ENCODE results near the gene IL36B.

GRCh38 chr2:112994648-112995047, 58.0 kb downstream of the IL36B start:
- no peak for TF ChIP-seq EZH2 (IDR thresholded peaks at IDR 0.05; ENCODE audit: low read depth)
- no peak for TF ChIP-seq CTCF (conservative IDR thresholded peaks at IDR 0.05)
